HG02759 (cell line): ENCODE results near the gene ZSCAN23.

Source experiments
- ATAC-seq: cut with Tn5 transposase; IDR thresholded peaks from one replicate; pipeline ENCODE4 v1.9.1; 2021; ENCODE audit warnings: mild to moderate bottlenecking, moderate library complexity; ENCODE audit not compliant: unreplicated experiment

The ZSCAN23 gene

DNA sequence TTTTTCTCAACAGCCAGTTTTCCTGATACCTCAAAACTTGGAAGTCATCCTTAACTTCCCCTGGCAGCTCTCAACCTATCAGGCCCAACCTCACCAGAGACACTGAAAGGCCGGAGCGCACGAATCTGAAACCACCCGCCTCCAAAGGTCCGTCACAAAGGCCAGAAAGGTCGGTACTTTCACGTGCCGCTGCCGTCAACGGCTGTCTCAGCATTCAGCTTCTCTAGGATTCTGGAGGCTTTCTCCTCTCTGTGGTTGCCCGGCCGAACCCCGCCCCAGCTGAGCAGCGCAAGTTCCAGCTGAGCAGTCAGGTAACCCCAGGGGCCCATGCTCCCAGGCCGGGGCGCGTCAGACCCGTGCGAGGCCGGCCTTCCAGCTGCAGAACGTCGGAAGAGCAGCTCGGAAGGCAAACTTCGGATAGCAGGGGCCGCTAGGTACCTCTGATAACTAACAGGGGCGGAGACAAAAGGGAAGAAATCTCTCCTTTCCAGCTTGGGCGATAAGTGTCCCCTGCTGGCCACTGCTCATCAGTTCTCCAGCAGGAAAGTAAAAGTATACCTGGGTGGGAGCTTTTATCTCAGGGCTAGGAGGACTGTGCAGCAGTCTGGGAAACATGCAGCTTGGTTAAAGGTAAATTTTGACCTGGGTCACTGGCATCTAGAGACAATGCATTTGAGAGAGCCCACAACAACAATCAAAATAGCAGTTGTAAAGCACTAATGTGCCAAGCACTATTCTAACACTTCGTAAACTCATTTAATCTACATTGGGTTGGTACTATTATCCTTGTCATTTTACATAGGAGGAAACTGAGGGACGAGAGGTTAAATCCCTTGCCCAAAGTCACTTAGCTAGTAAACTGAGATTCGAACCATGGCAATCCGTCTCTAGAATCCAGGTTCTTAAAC is 59.8 kb downstream of the ZSCAN23 start:
- ATAC-seq, result peak; percentile 97
